Activated T-helper 1 cell treated with anti-CD3 and anti-CD28 coated beads, Interleukin-2, amount 50 U/mL, for 16 hours (primary cell): Measurements from ENCODE around the gene ZBTB11.
"Not testable (repeated sequence)": the region's sequence is repeated elsewhere in the genome, so short reads cannot be mapped to it uniquely, and the experiment has no call there.

Source experiments
- DNase-seq, 2 donors: peaks; one replicate each; pipeline ENCODE4 v3.0.0-alpha.2; 2020; ENCODE audit warnings: low read depth in 1 of 2, low spot score in 1 of 2

The ZBTB11 gene, protein sequence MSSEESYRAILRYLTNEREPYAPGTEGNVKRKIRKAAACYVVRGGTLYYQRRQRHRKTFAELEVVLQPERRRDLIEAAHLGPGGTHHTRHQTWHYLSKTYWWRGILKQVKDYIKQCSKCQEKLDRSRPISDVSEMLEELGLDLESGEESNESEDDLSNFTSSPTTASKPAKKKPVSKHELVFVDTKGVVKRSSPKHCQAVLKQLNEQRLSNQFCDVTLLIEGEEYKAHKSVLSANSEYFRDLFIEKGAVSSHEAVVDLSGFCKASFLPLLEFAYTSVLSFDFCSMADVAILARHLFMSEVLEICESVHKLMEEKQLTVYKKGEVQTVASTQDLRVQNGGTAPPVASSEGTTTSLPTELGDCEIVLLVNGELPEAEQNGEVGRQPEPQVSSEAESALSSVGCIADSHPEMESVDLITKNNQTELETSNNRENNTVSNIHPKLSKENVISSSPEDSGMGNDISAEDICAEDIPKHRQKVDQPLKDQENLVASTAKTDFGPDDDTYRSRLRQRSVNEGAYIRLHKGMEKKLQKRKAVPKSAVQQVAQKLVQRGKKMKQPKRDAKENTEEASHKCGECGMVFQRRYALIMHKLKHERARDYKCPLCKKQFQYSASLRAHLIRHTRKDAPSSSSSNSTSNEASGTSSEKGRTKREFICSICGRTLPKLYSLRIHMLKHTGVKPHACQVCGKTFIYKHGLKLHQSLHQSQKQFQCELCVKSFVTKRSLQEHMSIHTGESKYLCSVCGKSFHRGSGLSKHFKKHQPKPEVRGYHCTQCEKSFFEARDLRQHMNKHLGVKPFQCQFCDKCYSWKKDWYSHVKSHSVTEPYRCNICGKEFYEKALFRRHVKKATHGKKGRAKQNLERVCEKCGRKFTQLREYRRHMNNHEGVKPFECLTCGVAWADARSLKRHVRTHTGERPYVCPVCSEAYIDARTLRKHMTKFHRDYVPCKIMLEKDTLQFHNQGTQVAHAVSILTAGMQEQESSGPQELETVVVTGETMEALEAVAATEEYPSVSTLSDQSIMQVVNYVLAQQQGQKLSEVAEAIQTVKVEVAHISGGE

DNA sequence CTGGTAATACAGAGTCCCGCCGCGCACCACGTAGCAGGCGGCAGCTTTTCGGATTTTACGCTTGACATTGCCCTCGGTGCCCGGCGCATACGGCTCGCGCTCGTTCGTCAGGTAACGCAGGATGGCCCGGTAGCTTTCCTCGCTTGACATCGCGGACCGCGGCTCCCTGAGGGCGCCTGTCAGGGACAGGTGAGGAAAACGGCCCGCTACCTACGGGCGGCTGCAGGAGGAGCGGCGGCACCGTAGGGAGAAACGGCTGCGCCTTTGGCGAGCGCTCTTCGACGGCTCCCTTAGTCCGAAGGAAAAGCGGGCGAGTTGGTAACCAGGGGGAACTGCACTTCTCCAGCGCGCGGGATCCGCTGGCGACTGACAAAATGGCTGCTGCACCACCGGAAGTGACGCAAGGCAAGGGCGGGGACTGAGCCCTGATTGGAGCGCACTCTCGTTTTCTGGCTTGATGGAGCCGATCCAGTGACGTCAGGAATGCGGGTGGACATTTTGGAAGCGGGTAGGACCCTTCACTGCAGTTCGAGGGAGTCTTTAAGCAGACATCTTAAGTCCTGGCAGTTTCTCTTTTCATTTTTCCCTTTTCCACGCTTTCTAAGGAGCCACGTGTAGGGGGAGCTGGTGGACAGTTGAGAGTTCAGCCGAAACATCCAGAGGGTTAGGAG is at the start of gene ZBTB11:
Gene ZBTB11 (minus strand): TSS at position 368 of the 671 bp plus-strand sequence. CDS start 218 bp downstream, at position 150.
- DNase-seq: peak; percentile 99 to 100

DNA sequence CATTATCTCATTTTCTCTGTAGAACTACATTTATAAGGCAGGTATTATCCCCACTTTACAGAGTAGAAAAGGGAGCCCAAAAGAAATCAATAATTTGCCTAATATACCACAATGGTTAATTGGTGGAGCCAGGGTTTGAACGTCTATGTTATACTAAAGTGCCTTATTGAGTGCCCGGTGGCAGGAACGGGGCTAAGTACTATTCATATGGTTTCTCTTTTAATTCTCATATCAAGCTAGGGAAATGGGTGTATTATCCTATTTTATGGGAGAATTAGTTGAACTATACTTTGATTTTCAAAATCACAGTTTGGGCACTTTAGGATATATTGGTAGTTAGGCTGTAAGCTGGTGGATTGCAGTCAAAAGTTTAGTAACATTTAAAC is 49.0 kb upstream of the ZBTB11 start:
- DNase-seq: no peak

DNA sequence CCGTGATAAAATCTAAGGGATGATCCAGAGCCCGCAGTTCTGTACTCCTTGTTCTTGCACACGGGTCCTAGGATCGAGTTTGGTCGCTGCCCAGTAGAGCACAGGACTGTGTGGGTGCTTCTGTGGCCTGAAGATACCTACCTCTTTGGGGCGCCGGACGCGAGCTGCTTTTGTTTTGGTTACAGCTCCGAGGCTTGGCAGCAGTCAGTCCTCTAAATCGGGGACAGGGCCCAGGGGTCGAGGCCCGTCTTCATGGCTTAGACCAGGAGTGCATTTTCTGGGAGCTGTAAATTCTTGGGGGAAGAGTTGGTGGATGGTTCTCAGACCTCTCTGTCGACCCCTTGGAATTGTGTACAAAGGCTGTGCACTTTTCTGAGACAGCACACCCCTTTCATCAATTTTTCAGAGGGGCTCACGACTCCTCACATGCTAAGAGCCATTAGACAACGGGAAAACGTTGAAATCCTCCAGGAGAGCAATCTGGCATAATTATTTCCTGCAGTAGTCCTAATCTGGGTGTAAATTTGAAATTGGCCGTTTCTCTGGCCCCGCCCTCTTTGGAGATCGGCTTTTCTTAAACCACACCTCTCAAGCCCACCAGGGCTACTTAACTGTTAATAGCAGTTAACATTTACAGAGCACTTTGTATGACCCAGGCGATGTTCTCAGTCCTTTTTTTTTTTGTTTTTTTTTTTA is 48.4 kb upstream of the ZBTB11 start:
- no peak for DNase-seq

DNA sequence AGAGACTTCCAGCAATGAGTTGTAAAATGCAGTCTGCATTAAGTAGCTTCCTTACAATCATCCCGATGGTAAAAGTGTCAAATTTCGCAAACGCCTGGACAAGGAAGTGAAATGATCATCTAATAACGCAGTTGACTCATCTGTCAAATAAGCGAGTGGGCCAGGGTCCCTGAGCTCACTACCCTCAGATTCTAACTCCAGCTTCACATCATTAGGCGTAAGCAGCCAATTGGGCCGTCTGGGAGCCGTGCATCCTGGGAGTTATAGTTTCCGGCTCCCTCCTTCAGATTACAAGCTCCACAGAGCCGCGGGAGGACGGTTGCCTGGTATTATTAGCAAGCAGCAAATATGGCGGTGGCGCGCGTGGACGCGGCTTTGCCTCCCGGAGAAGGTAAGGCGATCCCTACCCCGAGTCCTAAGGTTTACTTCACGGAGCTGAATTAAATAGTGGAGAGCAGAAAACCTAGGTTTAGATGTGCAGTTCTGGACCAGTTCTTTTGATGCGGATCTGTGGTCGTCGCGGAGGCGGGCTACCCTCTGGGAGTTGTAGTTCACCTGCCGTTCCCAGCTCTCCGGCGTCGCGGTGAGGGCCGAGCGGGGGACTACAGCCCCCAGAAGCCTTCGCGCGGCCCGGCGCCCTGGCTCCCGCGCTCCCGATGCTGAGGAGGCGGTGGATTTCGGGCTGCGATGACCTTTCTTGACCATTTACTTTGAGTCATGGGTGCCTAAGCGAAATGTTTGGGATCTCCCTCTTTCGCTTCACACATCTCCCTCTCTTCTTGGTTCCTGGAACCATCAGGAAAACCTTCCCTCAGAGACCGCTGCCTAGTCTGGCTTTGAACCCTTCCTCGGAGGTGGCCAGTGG is 47.6 kb upstream of the ZBTB11 start, which contains the start of gene CEP97:
Gene CEP97 (plus strand): TSS at position 286 of the 865 bp plus-strand sequence. CDS start 63 bp downstream, at position 349.
- peak; percentile 68 to 74 for DNase-seq

DNA sequence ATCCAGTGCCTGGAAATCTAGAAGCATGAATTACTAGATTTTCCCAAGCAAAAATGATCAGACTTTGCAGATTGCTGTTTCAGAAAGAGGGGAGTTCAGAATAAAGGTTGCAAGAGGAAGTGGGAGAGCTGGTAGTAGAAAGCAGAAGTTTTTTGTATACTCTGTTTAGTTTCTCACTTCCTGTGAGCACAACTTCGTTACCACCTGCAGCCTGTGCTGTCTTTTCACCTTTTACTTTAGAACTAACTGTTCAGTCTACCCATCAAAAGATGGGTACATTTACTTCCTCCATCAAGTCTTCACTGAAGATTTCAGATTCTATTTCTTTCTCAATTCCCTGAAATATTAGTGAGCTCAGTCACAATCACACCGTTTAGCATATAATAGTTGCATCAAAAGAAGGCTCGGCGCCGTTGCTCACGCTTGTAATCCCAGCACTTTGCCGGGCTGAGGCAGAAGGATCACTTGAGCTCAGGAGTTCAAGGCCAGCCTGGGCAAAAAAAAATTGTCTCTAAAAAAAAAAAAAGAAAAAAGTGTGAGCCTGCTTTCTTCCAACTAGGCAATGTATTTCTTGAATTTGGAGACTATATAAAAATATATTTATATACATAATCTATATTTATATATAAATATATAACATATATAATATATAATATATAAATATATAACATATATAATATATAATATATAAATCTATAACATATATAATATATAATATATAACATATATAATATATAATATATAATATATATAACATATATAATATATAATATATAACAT is 45.7 kb upstream of the ZBTB11 start:
- no peak for DNase-seq

DNA sequence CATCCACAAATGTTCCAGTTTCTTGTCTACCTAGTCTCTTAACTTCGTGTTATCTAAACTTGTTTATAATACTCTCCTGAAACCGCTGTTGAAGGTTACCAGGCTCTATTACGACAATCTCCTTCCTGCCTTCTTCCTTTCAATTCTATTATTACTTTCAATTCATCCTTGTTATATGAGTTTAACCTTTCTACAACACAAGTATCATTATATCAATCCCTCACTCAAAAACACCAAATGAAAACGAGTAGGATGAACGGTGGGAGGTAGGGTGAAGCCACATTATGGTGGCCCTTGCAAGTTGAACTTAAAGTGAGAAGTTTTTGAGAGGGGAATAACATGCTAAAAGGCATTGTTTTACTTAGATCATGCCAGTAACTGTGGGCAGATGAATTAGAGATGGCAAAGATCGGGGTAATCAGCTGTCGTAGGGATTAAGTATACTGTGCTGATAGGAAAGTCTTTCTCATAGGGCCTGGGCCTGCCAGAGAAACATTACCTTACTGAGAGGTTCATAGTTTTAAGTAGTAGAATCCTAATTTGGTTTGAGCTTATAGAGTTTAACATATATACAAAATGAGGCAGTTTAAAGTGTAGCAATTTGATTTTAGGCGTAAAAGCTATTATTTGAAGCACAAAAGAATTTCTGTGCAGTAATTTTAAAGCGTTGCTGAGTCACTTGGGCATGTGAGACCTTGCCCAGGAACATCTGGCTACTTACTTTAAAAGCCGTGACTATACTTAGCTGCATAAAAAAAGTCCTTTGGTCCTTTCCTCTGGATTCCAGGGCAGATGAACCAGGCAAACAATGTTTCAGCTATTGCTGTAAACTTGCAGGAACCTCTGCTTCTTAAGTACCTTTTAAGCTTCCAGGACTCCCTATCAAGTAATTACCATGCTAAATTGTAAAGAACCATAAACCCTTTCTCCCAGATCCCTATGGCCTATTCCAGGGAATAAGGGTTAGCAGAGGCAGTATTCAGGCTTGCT is 44.2 kb upstream of the ZBTB11 start:
- DNase-seq: no peak

DNA sequence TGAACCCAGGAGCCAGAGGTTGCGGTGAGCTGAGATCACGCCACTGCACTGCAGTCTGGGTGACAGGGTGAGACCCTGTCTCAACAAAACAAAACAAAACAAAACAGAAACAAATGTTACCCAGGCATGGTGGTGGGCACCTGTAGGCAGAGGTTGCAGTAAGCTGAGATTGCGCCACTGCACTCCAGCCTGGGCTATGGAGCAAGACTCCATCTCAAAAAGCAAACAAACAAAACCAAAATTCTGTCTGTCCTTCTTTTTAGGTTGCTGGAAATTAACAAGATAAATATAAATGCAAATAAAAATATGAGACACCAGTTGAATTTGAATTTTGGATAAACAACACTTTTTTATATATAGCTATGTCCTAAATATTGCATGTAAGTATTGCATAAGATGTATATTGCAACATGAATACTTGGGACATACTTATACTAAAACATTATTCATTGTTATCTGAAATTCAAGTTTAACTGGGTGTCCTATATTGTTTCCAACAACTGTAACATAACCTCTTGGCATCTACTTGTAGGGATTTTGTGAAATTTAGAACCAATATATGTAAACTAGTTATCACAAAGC is 42.8 kb upstream of the ZBTB11 start:
- DNase-seq: no peak

DNA sequence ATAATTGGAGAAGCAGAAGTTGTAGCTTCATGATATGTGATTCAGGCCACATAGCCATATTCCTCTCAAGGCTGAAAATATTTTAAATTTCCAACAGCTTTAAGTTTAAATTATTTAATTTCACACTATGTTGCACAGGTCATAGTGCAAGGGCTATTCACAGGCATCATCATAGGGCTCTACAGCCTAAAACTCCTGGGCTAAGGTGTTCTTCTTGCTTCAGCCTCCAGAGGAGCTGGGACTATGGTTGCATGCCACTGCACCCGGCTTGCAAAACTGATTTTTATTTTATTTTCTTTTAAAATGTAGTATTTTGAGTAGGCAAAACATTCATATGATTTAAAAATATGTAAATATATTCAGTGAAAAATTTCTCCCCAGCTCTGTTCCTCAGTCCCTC is 41.5 kb upstream of the ZBTB11 start:
- no peak for DNase-seq

DNA sequence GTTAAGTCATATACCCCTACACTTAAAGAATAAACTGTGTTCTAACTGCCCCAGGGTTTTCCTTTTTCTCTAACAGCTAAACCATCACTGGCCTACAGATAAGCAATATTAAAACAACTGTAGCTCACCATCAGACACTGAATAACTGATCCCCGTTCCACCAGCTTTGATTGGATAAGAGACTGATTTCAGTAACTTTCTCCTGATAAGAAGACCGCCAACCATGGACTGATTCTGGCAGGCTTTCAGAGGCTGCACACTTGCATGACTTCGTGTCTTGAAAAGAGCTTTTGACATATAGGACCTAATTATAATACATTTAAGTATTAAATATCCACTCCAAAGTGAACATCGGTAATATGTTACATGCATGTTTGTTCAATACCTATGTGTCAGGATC is 32.2 kb upstream of the ZBTB11 start:
- DNase-seq: no peak

DNA sequence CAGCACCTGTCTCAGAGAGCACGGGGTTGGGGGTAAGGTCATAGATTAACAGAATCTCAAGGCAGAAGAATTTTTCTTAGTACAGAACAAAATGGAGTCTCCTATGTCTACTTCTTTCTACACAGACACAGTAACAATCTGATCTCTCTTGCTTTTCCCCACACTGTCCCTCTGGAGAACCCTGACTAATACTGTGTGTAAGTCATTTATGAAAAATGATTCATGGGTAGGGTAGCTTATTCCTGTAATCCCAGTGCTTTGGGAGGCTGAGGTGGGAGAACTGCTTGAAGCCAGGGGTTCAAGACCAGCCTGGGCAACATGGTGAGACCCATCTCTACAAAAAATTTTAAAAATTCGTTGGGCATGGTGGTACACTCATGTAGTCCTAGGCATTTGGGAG is 27.7 kb upstream of the ZBTB11 start:
- DNase-seq: not testable (repeated sequence)

DNA sequence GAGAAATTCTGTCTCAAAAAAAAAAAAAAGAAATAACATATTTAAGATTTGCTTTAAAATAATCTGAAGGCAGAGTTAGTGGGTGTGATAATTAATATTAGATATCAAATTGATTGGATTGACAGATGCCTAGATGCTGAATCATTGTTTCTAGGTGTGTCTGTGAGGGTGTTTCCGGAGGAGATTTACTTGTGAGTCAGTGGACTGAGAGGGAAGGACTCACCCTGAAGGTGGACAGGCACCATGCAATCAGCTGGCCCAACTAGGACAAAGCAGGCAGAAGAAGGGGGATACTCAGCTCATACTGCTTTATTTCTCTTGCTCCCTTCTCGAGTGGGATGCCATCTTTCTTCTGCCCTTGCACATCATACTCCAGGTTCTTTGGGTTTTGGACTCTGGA is 26.2 kb upstream of the ZBTB11 start:
- no peak for DNase-seq

DNA sequence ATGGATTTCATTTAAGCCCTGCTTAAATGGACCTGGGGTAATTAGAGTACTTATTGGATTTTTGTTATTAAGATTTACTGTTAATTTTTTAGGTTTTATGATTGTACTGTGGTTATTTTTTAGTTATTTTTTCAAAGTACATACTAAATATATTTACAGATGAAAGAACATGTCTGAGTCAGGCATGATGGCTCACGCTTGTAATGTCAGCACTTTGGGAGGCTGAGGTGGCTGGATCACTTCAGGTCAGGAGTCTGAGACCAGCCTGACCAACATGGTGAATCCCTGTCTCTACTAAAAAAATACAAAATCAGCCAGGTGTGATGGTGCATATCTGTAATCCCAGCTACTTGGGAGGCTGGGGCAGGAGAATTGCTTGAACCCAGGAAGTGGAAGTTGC is 25.8 kb upstream of the ZBTB11 start:
- no peak for DNase-seq

DNA sequence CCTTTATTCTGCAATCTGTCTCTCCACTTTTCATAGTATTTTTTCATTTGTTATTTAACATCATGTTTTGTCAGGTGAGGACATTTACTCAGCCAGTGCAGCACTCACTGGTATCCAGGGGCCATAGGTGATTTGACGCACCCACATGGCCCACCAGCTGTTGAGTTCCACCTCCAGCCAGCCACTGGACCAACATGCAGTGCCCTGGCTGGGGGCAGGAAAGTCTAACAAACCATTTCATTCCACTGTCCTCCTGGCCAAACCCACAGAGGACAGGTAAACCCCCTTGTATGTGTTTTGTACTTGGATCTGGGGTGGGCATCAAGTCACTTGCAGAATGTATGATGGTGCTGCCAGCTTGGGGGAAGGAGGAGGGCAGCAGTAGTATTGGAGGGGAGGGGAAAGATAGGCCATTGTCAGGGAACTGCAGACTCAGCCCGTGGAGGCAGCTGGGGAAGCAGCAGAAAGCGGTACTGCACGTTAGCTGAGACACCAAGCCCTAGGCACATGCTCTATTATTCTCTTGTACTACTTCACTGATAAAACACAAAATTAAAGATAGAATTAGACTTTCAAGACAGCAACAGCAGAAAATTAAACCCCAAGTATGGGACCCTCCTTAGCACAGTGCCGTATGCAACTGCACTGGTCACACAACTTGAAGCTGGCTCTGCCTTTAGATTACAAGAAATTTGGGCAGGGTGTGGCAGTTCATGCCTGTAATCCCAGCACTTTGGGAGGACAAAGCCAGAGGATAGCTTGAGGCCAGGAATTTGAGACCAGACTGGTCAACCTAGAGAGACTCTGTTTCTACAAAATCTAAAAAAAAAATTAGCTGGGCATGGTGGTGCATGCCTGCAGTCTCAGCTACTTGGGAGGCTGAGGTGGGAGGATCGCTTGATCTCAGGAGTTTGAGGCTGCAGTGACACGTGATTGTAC is 25.0 kb upstream of the ZBTB11 start:
- DNase-seq: no peak

DNA sequence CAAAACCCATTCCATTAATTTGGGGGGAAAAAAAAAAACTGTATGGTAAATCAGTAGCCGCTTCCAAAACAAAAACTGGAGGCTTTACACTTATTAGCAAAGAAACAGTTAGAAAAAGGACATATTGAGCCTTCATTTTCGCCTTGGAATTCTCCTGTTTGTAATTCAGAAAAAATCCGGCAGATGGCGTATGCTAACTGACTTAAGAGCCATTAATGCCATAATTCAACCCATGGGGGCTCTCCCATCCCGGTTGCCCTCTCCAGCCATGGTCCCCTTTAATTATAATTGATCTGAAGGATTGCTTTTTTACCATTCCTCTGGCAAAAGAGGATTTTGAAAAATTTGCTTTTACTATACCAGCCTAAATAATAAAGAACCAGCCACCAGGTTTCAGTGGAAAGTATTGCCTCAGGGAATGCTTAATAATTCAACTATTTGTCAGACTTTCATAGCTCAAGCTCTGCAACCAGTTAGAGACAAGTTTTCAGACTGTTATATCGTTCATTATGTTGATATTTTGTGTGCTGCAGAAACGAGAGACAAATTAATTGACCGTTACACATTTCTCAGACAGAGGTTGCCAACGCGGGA is 18.9 kb upstream of the ZBTB11 start:
- no peak for DNase-seq

DNA sequence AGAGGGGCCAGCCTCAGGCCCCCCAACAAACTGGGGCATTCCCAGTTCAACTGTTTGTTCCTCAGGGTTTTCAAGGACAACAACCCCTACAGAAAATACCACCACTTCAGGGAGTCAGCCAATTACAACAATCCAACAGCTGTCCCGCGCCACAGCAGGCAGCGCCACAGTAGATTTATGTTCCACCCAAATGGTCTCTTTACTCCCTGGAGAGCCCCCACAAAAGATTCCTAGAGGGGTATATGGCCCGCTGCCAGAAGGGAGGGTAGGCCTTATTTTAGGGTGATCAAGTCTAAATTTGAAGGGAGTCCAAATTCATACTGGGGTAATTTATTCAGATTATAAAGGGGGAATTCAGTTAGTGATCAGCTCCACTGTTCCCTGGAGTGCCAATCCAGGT is 17.9 kb upstream of the ZBTB11 start:
- DNase-seq: not testable (repeated sequence)

DNA sequence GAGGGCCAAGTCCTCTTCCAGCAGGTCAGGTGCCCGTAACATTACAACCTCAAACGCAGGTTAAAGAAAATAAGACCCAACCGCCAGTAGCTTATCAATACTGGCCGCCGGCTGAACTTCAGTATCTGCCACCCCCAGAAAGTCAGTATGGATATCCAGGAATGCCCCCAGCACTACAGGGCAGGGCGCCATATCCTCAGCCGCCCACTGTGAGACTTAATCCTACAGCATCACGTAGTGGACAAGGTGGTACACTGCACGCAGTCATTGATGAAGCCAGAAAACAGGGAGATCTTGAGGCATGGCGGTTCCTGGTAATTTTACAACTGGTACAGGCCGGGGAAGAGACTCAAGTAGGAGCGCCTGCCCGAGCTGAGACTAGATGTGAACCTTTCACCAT is 16.6 kb upstream of the ZBTB11 start:
- DNase-seq: not testable (repeated sequence)
